ENCODE results near the gene SLC25A30.
"Not testable (repeated sequence)": the region's sequence is repeated elsewhere in the genome, so short reads cannot be mapped to it uniquely, and the experiment has no call there.

Gene SLC25A30

GRCh38 chr13:45426056-45426841 lies 8.1 kb upstream of the SLC25A30 start:
- not testable (repeated sequence) for DNase-seq

DNA sequence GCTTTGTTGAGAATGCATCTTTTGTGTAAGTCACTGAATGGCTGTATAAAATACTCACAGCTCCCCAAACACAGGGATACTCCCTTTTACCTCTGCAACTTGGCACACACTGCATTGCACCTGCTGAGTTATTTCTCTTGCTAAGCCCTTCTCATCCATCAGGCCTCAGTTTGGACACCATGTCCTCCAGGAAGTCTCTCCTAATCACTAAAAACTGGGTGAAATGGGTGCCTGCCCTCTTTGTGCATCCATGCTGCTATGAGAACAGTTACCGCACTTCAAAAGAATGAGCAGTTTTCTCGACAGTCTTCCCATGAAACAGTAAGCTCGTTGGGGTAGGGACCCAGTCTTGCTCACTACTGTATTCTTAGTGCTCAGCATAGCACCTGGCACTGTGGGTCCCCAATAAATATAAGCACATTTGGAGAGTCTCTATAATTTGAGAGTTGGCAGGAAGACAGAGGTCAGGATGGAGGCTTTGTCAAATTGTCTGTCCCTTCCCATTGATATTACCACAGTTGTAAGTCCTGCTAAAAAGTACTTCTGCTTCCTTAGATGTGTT lies 4.6 kb upstream of the SLC25A30 start:
- DNase-seq: no peak

- no peak for DNase-seq
Observed at GRCh38 chr13:45419945-45420344, 1.8 kb upstream of the SLC25A30 start.

DNA sequence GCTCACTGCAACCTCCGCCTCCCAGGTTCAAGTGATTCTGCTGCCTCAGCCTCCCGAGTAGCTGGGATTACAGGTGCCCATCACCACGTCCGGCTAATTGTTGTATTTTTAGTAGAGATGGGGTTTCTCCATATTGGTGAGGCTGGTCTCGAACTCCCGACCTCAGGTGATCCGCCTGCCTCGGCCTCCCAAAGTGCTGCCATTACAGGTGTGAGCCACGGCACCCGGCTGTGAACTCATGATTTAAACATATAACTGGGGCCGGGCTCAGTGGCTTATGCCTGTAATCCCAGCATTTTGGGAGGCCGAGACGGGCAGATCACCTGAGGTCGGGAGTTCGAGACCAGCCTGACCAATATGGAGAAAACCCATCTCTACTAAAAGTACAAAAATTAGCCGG lies 1.2 kb upstream of the SLC25A30 start:
- not testable (repeated sequence) for DNase-seq

GRCh38 chr13:45416516-45417128 lies 1.6 kb downstream of the SLC25A30 start:
- DNase-seq: no peak

GRCh38 chr13:45415112-45415511 lies 3.1 kb downstream of the SLC25A30 start:
- DNase-seq: no peak

- DNase-seq: no peak
Observed at GRCh38 chr13:45413826-45414307, 4.3 kb downstream of the SLC25A30 start.

DNA sequence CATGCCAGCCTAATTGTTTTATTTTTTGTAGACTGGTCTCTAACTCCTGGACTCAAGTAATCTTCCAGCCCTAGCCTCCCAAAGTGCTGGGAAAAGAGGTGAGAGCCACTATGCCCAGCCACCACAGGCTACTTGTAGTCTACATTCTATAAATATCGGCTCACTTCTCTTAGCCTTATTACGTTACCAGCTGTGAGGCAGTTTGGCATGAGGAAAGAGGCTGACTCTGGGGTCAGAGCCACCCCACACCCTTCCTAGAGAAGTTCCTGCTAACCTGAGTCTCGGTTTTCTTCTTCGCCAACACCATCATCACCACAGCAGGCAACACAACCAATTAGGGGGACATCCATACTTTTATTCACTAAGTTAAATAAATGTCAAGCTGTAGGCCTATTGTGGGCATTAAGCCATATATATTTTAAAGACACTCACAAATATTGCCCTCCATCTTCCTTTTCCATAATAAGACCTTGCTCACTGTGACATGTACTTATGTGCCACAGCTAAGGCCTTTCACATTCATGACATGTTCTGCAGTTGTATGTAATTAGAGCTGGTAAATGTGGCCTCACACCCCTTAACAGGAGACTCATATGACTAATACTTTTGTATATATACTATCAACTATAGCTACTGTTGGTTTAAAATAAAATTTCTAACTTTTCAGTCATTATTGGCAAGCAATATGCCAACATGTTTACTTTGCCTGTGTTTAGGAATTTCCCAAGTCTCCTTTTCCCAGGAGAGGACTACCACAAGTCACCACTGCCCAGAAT lies 5.7 kb downstream of the SLC25A30 start:
- no peak for DNase-seq

- no peak for DNase-seq
Observed at GRCh38 chr13:45411631-45412030, 6.5 kb downstream of the SLC25A30 start.

- DNase-seq: no peak
Observed at GRCh38 chr13:45411221-45411620, 7.0 kb downstream of the SLC25A30 start.

DNA sequence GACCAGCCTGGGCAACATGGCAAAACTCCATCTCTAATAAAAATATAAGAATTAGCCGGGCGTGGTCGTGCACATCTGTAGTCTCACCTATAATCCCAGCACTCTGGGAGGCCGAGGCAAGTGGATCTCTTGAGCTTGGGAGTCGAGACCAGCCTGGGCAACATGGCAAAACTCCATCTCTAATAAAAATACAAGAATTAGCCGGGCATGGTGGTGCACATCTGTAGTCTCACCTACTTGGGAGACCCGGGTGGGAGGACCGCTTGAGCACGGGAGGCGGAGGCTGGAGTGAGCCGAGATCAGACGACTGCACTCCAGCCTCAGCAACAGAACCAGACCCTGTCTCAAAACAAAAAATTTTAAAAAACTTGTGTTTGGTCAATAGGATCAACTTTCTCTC lies 7.7 kb downstream of the SLC25A30 start:
- DNase-seq: no peak

- no peak for DNase-seq
Observed at GRCh38 chr13:45410001-45410400, 8.2 kb downstream of the SLC25A30 start.

DNA sequence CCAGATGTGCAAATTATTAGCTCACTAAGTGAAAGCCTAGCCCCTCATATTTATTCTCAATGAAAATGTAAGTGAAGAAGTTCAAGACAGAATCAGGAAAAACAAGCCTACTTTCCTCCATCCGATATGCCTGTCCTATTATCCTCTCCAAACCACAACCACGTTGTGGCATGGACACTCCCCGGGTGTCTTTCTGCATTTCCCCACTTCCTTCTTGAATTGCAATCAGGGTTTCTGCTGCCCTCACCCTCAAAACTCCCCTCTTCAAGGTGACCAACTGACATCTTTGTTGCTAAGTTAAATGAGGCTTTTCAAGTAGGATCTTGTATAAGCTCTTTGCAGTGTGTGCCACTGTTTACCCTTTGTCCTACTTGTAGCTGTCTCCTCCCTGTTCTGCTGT lies 11.8 kb downstream of the SLC25A30 start:
- no peak for DNase-seq

DNA sequence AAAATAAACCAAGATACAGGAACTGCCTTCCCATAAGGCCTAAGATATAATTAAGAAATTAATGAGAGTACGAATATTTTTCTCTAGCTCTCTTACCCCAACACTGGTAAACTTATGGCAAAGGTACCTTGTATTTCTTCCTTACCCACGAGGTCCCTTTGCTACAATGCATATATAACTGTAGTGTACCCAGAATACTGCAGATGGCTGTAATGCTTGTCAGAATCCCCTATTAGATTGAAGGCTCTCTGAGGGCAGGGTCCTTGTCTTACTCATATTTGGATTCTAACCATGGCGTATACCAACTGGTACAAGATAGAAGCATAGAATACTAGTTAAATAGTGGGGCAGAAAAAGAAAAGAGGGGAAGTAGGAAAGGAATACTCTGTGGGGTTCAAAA lies 15.1 kb downstream of the SLC25A30 start:
- no peak for DNase-seq

- no peak for DNase-seq
Observed at GRCh38 chr13:45402641-45403040, 15.5 kb downstream of the SLC25A30 start.

GRCh38 chr13:45401314-45401713 lies 16.9 kb downstream of the SLC25A30 start:
- DNase-seq: no peak

GRCh38 chr13:45398877-45399276 lies 19.3 kb downstream of the SLC25A30 start:
- DNase-seq: no peak

DNA sequence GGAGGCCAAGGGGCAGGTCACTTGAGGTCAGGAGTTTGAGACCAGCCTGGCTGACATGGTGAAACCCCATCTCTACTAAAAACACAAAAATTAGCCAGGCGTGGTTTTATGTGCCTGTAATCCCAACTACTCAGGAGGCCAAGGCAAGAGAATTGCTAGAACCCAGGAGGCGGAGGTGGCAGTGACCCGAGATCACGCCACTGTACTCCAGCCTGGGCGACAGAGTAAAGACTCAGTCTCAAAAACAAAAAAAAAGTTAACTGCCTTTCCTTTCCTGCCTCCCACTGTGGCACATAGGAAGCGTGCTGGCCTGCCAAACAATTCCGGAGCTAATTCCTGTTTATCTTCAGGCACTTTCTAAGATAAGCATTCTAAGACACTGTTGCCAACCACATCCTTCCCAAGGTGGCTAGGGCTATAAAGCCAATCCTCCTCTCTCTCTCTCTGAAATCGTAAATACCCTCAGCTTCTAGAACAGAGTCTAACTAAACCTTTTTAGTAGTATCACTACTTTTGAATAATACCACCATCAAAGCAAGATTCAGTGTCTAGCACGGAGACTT lies 21.6 kb downstream of the SLC25A30 start:
- no peak for DNase-seq

- DNase-seq: peak; percentile 33
Observed at GRCh38 chr13:45393941-45394570, 24.1 kb downstream of the SLC25A30 start.

DNA sequence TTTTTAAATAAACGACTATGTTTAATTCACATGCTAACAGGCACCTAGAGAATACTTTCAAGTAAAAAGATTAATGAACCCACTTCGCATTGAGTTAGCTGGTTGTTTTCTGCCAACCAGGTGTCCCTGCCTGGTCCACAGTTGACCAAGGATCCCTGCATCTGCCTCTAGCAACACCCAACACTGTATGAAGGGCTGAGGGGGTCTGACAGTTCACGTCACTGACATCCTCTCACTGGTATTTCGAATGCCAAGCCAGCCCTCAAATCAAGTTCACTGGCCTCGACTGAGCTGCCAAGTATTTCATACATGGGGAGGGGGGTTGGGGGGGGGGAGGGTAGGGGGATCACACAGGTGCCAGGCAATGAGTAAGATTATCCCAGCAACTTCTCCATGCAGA lies 25.4 kb downstream of the SLC25A30 start:
- no peak for DNase-seq

- DNase-seq: no peak
Observed at GRCh38 chr13:45391926-45392325, 26.2 kb downstream of the SLC25A30 start.

- DNase-seq: not testable (repeated sequence)
Observed at GRCh38 chr13:45391128-45391527, 27.0 kb downstream of the SLC25A30 start.
